KMS-11 (cell line): Measurements from ENCODE around the gene SEMA3A.

Experiments used
- H2AFZ ChIP-seq: fragments of 200-600 bp; sonication (generic); 2 replicates; pipeline ENCODE4 v1.6.1; 2016; ENCODE audit warnings: antibody characterized with exemption, mixed run types, low read depth
- H3K27ac ChIP-seq: fragments of 200-600 bp; sonication (generic); 2 replicates; pipeline ENCODE4 v1.6.1; 2016; ENCODE audit warnings: mild to moderate bottlenecking, mixed run types
- H3K27me3 ChIP-seq: fragments of 200-600 bp; sonication (generic); 2 replicates; pipeline ENCODE4 v1.6.1; 2017; ENCODE audit warnings: mild to moderate bottlenecking, low read depth, mixed run types, moderate library complexity; ENCODE audit not compliant: insufficient read depth
- H3K36me3 ChIP-seq: fragments of 200-600 bp; sonication (generic); 2 replicates; pipeline ENCODE4 v1.6.1; 2017; ENCODE audit warnings: mild to moderate bottlenecking, mixed run types; ENCODE audit not compliant: insufficient read depth
- H3K4me1 ChIP-seq: fragments of 200-600 bp; sonication (generic); 2 replicates; pipeline ENCODE4 v1.6.1; 2016; ENCODE audit warnings: mild to moderate bottlenecking, low read depth, mixed run types; ENCODE audit not compliant: poor library complexity, severe bottlenecking
- H3K4me2 ChIP-seq: fragments of 200-600 bp; sonication (generic); 2 replicates; pipeline ENCODE4 v1.7.0; 2016; ENCODE audit warnings: mild to moderate bottlenecking, mixed run types
- H3K4me3 ChIP-seq: fragments of 200-600 bp; sonication (generic); IDR thresholded peaks from 2 replicates; pipeline ENCODE4 v1.6.1; 2017; ENCODE audit warnings: low read depth, low read length, mixed read lengths; ENCODE audit not compliant: insufficient read depth
- H3K79me2 ChIP-seq: fragments of 200-600 bp; sonication (generic); 2 replicates; pipeline ENCODE4 v1.6.1; 2016; ENCODE audit warnings: low read depth, mixed run types; ENCODE audit not compliant: insufficient read depth
- H3K9ac ChIP-seq: fragments of 200-600 bp; sonication (generic); 2 replicates; pipeline ENCODE4 v1.6.1; 2016; ENCODE audit warnings: mild to moderate bottlenecking, mixed run types
- H4K20me1 ChIP-seq: fragments of 200-600 bp; sonication (generic); 2 replicates; pipeline ENCODE4 v1.6.1; 2016; ENCODE audit warnings: mild to moderate bottlenecking, mixed run types; ENCODE audit not compliant: insufficient read depth
- TF ChIP-seq, protein P1 (sequence below): fragments of 200-600 bp; sonication (generic); conservative IDR thresholded peaks from 2 replicates; pipeline ENCODE4 v1.6.1; 2017; ENCODE audit warnings: low read depth, mild to moderate bottlenecking, antibody characterized with exemption, low read length, moderate library complexity, mixed read lengths

Gene SEMA3A

DNA sequence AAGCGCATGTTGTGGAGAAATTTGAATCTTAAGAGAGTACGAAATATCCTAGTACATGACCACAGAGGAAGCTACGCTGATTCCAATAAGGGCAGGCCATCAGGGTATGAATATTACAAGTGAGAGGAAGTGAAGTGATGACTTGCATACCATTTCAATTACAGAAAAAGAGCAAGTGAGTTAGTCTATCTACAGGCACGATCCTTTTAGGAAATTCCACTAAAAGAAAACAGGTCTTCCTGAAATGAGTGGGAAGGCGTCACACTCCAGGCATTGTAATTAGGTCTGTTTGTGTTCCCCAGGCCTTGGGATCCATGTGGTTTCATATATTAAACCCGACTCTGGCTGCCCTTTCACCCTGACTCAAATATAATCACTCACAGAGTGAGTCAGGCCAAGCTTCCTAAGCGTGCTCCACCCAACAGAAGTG is 152.5 kb downstream of the SEMA3A start:
- no peaks in the 10 kb centered on the region for H4K20me1 ChIP-seq
- H3K4me1 ChIP-seq = no peaks in the 10 kb centered on the region
- no peak overlapping the region for H2AFZ ChIP-seq
- TF ChIP-seq, protein P1, sequence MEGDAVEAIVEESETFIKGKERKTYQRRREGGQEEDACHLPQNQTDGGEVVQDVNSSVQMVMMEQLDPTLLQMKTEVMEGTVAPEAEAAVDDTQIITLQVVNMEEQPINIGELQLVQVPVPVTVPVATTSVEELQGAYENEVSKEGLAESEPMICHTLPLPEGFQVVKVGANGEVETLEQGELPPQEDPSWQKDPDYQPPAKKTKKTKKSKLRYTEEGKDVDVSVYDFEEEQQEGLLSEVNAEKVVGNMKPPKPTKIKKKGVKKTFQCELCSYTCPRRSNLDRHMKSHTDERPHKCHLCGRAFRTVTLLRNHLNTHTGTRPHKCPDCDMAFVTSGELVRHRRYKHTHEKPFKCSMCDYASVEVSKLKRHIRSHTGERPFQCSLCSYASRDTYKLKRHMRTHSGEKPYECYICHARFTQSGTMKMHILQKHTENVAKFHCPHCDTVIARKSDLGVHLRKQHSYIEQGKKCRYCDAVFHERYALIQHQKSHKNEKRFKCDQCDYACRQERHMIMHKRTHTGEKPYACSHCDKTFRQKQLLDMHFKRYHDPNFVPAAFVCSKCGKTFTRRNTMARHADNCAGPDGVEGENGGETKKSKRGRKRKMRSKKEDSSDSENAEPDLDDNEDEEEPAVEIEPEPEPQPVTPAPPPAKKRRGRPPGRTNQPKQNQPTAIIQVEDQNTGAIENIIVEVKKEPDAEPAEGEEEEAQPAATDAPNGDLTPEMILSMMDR = no peak
- no peaks in the 10 kb centered on the region for H3K79me2 ChIP-seq
- no peak overlapping the region for H3K27ac ChIP-seq
- no peak overlapping the region for H3K9ac ChIP-seq
- H3K27me3 ChIP-seq = no peaks in the 10 kb centered on the region
- no peak overlapping the region for H3K4me2 ChIP-seq
- H3K36me3 ChIP-seq = no peaks in the 10 kb centered on the region
- no peak overlapping the region for H3K4me3 ChIP-seq

GRCh38 chr7:84041649-84042048 is 152.9 kb downstream of the SEMA3A start:
- no peak overlapping the region for H3K4me2 ChIP-seq
- H3K4me3 ChIP-seq = no peak overlapping the region

DNA sequence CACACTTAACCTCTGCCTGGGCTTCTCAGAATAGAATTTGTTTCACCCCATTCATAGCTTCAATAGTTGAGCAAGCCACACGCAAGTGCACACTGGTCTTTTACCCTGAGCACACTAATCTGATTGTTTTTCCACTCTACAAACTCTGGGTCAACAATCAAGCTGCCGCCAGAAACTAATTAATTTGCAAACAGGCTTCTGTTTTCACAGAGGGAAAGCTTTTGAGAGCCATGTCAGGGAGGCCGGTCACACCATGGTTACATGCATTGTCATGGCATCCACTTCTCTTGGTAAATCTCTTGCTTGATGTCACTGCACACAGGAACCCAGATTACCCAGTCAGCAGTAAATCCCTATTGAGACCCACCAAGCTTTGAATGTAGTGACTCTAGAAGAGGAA is 154.2 kb downstream of the SEMA3A start:
- no peak overlapping the region for H3K9ac ChIP-seq
- no peaks in the 10 kb centered on the region for H3K4me1 ChIP-seq
- no peaks in the 10 kb centered on the region for H4K20me1 ChIP-seq
- no peak overlapping the region for H2AFZ ChIP-seq
- no peaks in the 10 kb centered on the region for H3K36me3 ChIP-seq
- H3K27ac ChIP-seq = no peak overlapping the region
- no peak overlapping the region for H3K4me2 ChIP-seq
- H3K27me3 ChIP-seq = no peaks in the 10 kb centered on the region
- no peak overlapping the region for H3K4me3 ChIP-seq
- TF ChIP-seq, protein P1 = no peak
- H3K79me2 ChIP-seq = no peaks in the 10 kb centered on the region

More at GRCh38 chr7:84041649-84042048, 152.9 kb downstream of the SEMA3A start:
- no peak overlapping the region for H3K9ac ChIP-seq
- no peaks in the 10 kb centered on the region for H3K36me3 ChIP-seq
- no peaks in the 10 kb centered on the region for H3K79me2 ChIP-seq
- no peak overlapping the region for H3K27ac ChIP-seq
- no peaks in the 10 kb centered on the region for H3K27me3 ChIP-seq
- H2AFZ ChIP-seq = no peak overlapping the region
- no peaks in the 10 kb centered on the region for H3K4me1 ChIP-seq
- TF ChIP-seq, protein P1 = no peak
- no peaks in the 10 kb centered on the region for H4K20me1 ChIP-seq

GRCh38 chr7:84039432-84039831 is 155.2 kb downstream of the SEMA3A start:
- no peaks in the 10 kb centered on the region for H3K27me3 ChIP-seq
- no peak overlapping the region for H3K27ac ChIP-seq
- H3K4me1 ChIP-seq = no peaks in the 10 kb centered on the region
- H3K9ac ChIP-seq = no peak overlapping the region
- no peak overlapping the region for H3K4me3 ChIP-seq
- H4K20me1 ChIP-seq = no peaks in the 10 kb centered on the region
- H2AFZ ChIP-seq = no peak overlapping the region
- H3K79me2 ChIP-seq = no peaks in the 10 kb centered on the region
- H3K36me3 ChIP-seq = no peaks in the 10 kb centered on the region
- TF ChIP-seq, protein P1 = no peak
- H3K4me2 ChIP-seq = no peak overlapping the region

DNA sequence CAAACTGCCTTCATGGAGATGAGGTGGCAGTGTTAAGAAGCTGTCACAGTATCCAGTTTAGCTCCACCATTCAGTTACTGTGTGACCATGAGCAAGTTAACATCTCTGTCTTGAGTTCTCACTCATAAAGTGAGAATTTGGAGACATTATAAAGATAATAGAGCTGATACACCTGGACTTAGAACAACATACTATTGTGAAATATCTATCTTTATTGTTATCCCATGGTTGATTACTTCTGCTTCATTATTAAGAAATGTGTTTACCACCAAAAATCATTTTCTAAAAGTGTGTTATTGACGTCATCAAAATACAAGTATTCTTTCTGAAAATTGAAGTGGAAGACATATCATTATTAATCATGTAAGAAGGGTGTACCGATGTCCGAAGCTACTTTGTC is 166.9 kb downstream of the SEMA3A start:
- Histone ChIP-seq H3K36me3 (no peaks in the 10 kb centered on the region), H3K9ac (no peak overlapping the region), H3K27ac (no peak overlapping the region), H3K4me1 (no peaks in the 10 kb centered on the region), H3K4me3 (no peak overlapping the region), H4K20me1 (no peaks in the 10 kb centered on the region), H3K4me2 (no peak overlapping the region), H2AFZ (no peak overlapping the region), H3K79me2 (no peaks in the 10 kb centered on the region), H3K27me3 (no peaks in the 10 kb centered on the region)
- TF ChIP-seq, protein P1 = no peak
